KBM-7 (cell line): ENCODE measurements around the gene GP1BB.

ENCODE experiments used
- DNase-seq: peaks from one replicate; pipeline ENCODE4 v3.0.0-alpha.2; 2015
- in situ Hi-C: fragments of 300-500 bp; cut with MboI; formaldehyde crosslinking; loops from 2 replicates; pipeline ENCODE4 v1.14.3; 2020; ENCODE audit warnings: low sequenced_read_pairs, low pct_unique_long_range_greater_than_20kb, mixed read lengths

GP1BB gene

GRCh38 chr22:19760058-19760950 is 37.0 kb downstream of the GP1BB start, which contains the start of gene TBX1:
TSS of gene TBX1 (plus strand) at chr22:19760778. CDS start at chr22:19760844, 66 bp downstream.
- in situ Hi-C loops = no loop called here
- DNase-seq = peak; percentile 34

GRCh38 chr22:19760951-19761724 is 37.8 kb downstream of the GP1BB start:
- no peak for DNase-seq
- in situ Hi-C loops = no loop called here

GRCh38 chr22:19761725-19762567 is 38.6 kb downstream of the GP1BB start:
- in situ Hi-C loops = no loop called here
- peak; percentile 52 for DNase-seq

- in situ Hi-C loops = no loop called here
- DNase-seq = no peak
These were observed 39.5 kb downstream of the GP1BB start for GRCh38 chr22:19762568-19763457.

- in situ Hi-C loops = no loop called here
These were observed 40.3 kb downstream of the GP1BB start for GRCh38 chr22:19763458-19764298.

GRCh38 chr22:19764299-19764593 is 40.9 kb downstream of the GP1BB start:
- DNase-seq = no peak
- in situ Hi-C loops = no loop called here

More at GRCh38 chr22:19763458-19764298, 40.3 kb downstream of the GP1BB start:
- DNase-seq = no peak

GRCh38 chr22:19764636-19765476 is 41.5 kb downstream of the GP1BB start:
- no peak for DNase-seq
- in situ Hi-C loops = no loop called here

GRCh38 chr22:19765477-19766239 is 42.3 kb downstream of the GP1BB start:
- peak; percentile 20 for DNase-seq
- in situ Hi-C loops = no loop called here

GRCh38 chr22:19766240-19766510 is 42.8 kb downstream of the GP1BB start:
- DNase-seq = no peak
- in situ Hi-C loops = no loop called here

GRCh38 chr22:19766511-19767426 is 43.4 kb downstream of the GP1BB start:
- in situ Hi-C loops = no loop called here
- peak; percentile 85 for DNase-seq

GRCh38 chr22:19767427-19768341 is 44.3 kb downstream of the GP1BB start:
- no peak for DNase-seq
- in situ Hi-C loops = no loop called here

GRCh38 chr22:19769393-19769715 is 46.0 kb downstream of the GP1BB start:
- DNase-seq = no peak
- in situ Hi-C loops = no loop called here

- in situ Hi-C loops = no loop called here
These were observed 47.2 kb downstream of the GP1BB start for GRCh38 chr22:19770349-19771220.

GRCh38 chr22:19772422-19772672 is 49.0 kb downstream of the GP1BB start:
- in situ Hi-C loops = no loop called here
- no peak for DNase-seq

More at GRCh38 chr22:19770349-19771220, 47.2 kb downstream of the GP1BB start:
- no peak for DNase-seq
